ENCODE measurements around the gene ROMO1.
"Not testable (repeated sequence)": the region's sequence is repeated elsewhere in the genome, so short reads cannot be mapped to it uniquely, and the experiment has no call there.

ROMO1 gene

GRCh38 chr20:35680452-35681183 is 18.6 kb upstream of the ROMO1 start:
- in situ Hi-C loops (cut with HindIII; ENCODE audit: low sequenced_read_pairs): no loop called here

GRCh38 chr20:35681960-35682359 is 17.2 kb upstream of the ROMO1 start:
- in situ Hi-C loops (cut with HindIII; ENCODE audit: low sequenced_read_pairs): no loop called here

GRCh38 chr20:35685368-35685767 is 13.8 kb upstream of the ROMO1 start:
- in situ Hi-C loops (cut with HindIII; ENCODE audit: low sequenced_read_pairs): not testable (repeated sequence)

GRCh38 chr20:35686872-35687271 is 12.3 kb upstream of the ROMO1 start:
- in situ Hi-C loops (cut with HindIII; ENCODE audit: low sequenced_read_pairs): not testable (repeated sequence)

- in situ Hi-C loops (cut with HindIII; ENCODE audit: low sequenced_read_pairs): no loop called here
Measured at GRCh38 chr20:35690265-35690664, 8.9 kb upstream of the ROMO1 start.

- in situ Hi-C loops (cut with HindIII; ENCODE audit: low sequenced_read_pairs): no loop called here
Measured at GRCh38 chr20:35695245-35695749, 3.9 kb upstream of the ROMO1 start.

GRCh38 chr20:35695978-35696377 is 3.2 kb upstream of the ROMO1 start:
- in situ Hi-C loops (cut with HindIII; ENCODE audit: low sequenced_read_pairs): no loop called here

- in situ Hi-C loops (cut with HindIII; ENCODE audit: low sequenced_read_pairs): no loop called here
Measured at GRCh38 chr20:35697696-35698297, 1.4 kb upstream of the ROMO1 start.

- in situ Hi-C loops (cut with HindIII; ENCODE audit: low sequenced_read_pairs): no loop called here
Measured at GRCh38 chr20:35698298-35699126, 693 bp upstream of the ROMO1 start.

- in situ Hi-C loops (cut with HindIII; ENCODE audit: low sequenced_read_pairs): no loop called here
Measured at GRCh38 chr20:35699957-35700624, 886 bp downstream of the ROMO1 start.

- in situ Hi-C loops (cut with HindIII; ENCODE audit: low sequenced_read_pairs): no loop called here
Measured at GRCh38 chr20:35700625-35701148, 1.5 kb downstream of the ROMO1 start.

- in situ Hi-C loops (cut with HindIII; ENCODE audit: low sequenced_read_pairs): no loop called here
Measured at GRCh38 chr20:35702051-35702823, 3.0 kb downstream of the ROMO1 start.

GRCh38 chr20:35702824-35703695 is 3.9 kb downstream of the ROMO1 start:
- in situ Hi-C loops (cut with HindIII; ENCODE audit: low sequenced_read_pairs): no loop called here

GRCh38 chr20:35704514-35705261 is 5.5 kb downstream of the ROMO1 start:
- in situ Hi-C loops (cut with HindIII; ENCODE audit: low sequenced_read_pairs): no loop called here

GRCh38 chr20:35705894-35706293 is 6.7 kb downstream of the ROMO1 start:
- in situ Hi-C loops (cut with HindIII; ENCODE audit: low sequenced_read_pairs): not testable (repeated sequence)

GRCh38 chr20:35706591-35707529 is 7.7 kb downstream of the ROMO1 start:
- in situ Hi-C loops (cut with HindIII; ENCODE audit: low sequenced_read_pairs): not testable (repeated sequence)

- in situ Hi-C loops (cut with HindIII; ENCODE audit: low sequenced_read_pairs): no loop called here
Measured at GRCh38 chr20:35708502-35708901, 9.3 kb downstream of the ROMO1 start.
